CD4-positive, alpha-beta T cell treated with Interleukin-10 for 1 hour (primary cell): Measurements from ENCODE around the gene CTDSPL.
"Not testable (repeated sequence)": the region's sequence is repeated elsewhere in the genome, so short reads cannot be mapped to it uniquely, and the experiment has no call there.

Source experiments
- DNase-seq: peaks from one replicate; pipeline ENCODE4 v3.0.0-alpha.2; 2020

The CTDSPL gene, protein sequence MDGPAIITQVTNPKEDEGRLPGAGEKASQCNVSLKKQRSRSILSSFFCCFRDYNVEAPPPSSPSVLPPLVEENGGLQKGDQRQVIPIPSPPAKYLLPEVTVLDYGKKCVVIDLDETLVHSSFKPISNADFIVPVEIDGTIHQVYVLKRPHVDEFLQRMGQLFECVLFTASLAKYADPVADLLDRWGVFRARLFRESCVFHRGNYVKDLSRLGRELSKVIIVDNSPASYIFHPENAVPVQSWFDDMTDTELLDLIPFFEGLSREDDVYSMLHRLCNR

GRCh38 chr3:37861620-37862041, at the start of gene CTDSPL:
Gene CTDSPL (plus strand): TSS chr3:37861880. CDS start chr3:37862200, 320 bp downstream.
- DNase-seq, result no peak

- DNase-seq, result no peak
Observed at GRCh38 chr3:37812499-37812896, 49.2 kb upstream of the CTDSPL start.

DNA sequence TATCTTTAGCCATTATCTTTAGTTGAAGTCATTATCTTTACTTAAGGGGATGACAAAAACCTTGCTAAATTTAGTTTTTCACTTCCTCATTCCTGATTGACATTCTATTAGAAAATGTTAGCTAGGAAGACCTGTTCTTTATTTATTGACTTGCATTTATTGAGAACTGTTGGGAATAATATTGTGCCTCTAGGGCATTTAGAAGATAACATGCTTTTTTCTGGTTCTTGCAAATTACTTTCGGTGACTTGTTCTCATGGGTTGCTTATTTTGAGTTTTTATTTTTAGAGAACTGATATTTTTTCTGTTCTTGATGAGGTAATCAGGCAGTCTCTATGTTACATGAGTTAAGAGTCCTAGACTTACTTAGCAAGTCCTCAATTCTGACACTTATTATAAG, 48.3 kb upstream of the CTDSPL start:
- no peak for DNase-seq

DNA sequence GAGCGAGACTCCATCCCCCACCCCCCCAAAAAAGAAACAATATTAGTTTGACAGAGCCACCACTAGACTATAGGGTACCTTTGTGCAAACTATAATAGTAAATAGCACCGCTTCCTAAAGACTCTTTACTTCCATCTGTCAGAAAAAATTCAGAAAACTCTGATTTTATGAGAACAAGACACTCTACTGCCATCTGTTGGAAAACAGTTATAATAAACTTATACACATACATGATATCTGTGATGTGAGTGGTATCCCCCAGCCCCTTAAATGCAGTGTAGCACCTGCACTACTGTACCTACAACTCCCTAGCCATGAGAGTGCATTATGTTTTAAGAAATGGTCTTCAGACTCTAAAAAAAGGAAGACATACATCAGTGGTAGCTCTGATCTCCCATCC, 47.1 kb upstream of the CTDSPL start:
- no peak for DNase-seq

- DNase-seq, result not testable (repeated sequence)
Observed at GRCh38 chr3:37815156-37815555, 46.5 kb upstream of the CTDSPL start.

DNA sequence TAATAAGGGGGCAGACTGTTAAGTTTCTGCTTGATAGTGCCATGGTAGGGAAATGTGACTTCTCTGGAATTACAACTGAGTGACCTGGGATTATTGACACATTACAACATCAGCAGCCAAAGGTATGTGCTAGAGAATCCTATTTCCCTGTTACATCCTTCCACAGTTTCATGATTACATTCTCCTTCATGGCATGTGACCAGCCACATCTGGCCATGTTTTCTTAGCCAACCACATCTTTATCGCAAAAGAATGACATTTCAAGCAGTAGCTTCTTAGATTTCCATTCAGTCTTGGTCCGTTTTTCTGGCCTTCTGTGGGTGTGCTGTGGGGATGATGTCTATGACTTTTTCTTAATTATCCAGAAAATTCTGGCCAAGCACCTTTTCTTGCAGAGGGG, 45.4 kb upstream of the CTDSPL start:
- DNase-seq, result no peak

DNA sequence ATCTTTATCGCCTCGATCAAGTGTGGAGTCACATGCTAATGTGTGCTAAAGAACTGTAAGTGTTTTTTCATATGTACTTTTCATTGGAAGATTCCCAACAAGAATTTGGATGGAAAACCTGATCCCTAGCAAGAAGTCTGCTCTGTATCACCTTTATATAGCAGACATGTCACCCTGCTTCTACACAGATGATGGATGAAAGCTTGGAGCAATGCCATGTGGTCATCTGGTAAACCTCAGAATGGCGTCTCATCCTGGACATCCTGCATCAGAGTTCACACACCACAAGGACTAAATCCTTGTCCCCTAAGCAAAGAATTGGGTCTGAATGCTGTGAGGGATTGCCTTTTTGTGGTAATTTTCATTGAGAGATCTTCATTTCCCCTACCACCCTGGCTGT, 42.1 kb upstream of the CTDSPL start:
- DNase-seq, result no peak

GRCh38 chr3:37820286-37820685, 41.4 kb upstream of the CTDSPL start:
- no peak for DNase-seq

DNA sequence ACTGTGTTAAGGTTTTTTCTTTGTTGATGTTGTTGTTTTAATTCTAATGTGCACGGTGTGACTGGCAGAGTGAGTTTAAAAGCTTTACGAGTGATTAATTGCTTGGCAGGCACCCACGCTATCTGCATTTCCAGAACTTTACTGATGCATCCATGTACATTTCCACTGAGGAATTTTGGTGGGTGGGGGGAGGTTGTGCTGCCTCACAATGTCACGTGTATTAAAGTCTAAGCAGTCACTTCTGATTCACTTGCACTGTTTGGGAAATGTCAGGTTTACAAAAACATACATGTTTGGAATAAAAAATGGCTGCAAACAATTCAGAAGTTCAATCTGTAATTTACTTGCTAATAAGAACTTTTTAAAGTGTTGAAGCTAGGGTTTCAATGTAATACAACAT, 38.5 kb upstream of the CTDSPL start:
- DNase-seq, result no peak

GRCh38 chr3:37824090-37824953, 37.4 kb upstream of the CTDSPL start:
- DNase-seq, result no peak

DNA sequence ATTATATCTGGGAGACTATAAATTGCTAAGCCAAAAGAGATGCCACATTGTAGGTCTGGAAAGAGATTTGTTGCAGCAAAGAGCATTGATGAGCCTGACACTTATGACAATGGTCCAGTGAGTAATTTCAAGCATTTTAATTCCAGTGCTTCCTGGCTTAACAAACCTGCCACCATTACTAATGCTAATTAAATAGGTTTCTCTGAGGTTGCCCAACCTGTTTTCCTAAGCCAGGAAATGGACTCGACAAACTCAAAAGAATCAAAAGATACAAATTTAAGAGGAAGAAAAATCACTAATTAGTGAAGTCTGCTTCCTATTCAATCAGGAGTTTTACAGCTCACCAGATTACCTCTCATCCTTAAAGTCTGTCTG, 36.7 kb upstream of the CTDSPL start:
- no peak for DNase-seq

DNA sequence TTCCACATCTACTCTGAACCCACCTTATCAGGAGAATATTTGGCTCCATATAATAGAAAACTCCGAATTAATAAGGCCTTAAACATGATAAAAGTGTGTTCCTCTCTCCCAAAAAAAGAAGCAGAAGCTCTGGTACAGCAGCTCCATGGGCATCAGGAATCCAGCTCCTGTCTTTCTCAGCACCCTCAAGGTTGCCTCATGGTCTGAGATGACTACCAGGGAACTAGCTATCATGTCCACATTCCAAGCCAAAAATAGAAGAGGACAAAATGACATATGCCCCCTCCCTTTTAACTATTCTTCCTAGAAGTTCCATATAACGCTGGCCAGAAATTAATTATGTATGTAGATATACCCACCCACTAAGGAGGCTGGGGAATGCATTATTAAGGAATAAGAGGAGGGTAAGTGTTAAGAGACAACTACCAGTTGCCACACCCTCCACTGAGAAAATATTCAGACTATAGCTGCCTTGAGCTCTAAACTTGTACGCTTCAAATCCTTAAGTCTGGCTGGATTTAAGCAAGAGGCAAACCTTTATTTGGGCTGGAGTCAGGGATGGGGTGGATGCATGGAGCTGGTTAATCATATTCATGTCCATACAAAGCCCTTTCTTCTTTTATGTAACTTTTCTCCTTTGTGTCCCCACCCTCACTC, 35.8 kb upstream of the CTDSPL start:
- DNase-seq, result no peak

DNA sequence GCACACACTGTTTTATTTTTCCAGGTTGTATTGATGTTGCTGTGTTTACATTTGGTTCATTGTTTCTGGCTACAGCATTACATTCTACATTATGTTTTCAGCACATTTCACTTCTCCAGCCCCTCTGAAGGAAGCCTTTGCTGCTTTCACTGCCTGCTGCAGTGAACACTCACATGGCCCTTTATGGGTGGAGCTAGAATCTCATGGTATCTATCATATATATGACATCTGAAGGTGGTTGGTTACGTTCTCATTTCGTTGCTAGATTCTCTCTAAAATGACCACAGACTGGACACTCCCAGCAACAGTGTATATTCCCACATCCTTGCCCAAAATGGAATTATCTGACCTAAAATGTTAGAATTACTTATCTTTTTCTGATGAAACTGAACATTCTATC, 35.2 kb upstream of the CTDSPL start:
- DNase-seq, result no peak

- DNase-seq, result no peak
Observed at GRCh38 chr3:37826933-37827332, 34.7 kb upstream of the CTDSPL start.

DNA sequence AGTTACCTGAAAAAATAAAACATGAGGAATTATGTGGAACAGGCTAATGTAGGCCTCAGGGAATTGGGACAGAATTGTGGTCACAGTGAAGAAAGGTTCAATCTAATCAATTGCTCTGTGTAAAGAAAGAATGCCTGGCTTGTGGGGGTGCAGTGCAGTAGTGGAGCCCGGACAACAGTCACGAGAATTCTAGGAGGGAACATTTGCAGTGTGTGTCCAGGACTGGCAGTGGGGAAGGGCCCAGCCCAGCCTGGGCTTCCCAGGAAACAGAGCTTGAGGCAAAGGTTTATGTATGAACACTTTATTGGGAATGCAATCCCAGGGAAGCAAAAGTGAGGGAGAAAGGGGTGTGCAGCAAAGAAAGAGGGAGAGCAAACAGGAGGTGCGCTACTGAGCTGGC, 29.2 kb upstream of the CTDSPL start:
- DNase-seq, result no peak

- no peak for DNase-seq
Observed at GRCh38 chr3:37833302-37834186, 28.1 kb upstream of the CTDSPL start.

- no peak for DNase-seq
Observed at GRCh38 chr3:37836589-37836988, 25.1 kb upstream of the CTDSPL start.

GRCh38 chr3:37847689-37848088, 14.0 kb upstream of the CTDSPL start:
- DNase-seq, result no peak

DNA sequence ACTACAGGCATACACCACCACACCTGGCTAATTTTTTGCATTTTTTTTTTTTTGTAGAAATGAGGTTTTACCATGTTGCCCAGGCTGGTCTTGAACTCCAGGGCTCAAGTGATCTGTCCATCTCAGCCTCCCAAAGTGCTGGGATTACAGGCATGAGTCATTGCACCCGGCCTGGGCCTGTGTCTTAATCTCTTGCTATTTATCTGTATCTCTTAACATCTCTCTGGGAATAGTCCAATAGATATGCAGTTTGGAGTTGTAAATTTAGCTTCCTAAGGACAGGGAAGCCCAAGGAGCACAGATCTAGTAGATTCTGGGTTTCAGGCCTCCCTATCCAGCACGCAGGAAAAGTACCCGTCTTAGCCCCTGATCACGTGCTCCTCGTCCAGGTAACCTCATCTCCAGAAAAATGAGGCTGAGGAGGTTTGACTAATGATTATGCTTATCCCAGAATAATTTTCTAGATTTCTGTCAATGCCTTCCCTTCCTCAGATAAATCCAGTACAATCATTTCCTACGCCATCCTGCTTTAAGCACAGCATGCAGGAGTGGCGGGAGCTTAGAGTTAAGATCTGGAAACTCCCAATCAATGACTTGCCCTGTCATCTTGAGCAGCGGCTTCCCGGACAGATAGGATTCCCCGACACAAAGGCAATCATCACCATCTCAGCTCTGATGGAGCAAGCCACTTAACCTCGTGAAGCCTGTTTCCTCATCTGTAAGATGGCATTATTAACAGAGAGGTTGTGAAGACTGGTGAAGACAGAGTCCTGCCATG, 12.3 kb upstream of the CTDSPL start:
- DNase-seq, result no peak

GRCh38 chr3:37852097-37852496, 9.6 kb upstream of the CTDSPL start:
- no peak for DNase-seq

GRCh38 chr3:37852771-37853170, 8.9 kb upstream of the CTDSPL start:
- DNase-seq, result no peak
